PC-9 (cell line): Measurements from ENCODE around the gene PRKD1. TPM values are rescaled to one million over a fixed set of nuclear protein-coding genes. Genes with fewer than 3 reads are reported as not detected.

Source experiments
- BruUV-seq: library from RNA; stranded (reverse); fragments of 400-500 nt; replicated peaks from 2 replicates; lab custom pipeline; 2021; lab: Mats Ljungman, UMichigan
- CTCF ChIA-PET: fragments of 300-600 bp; sonication (Branson Sonifier 250); formaldehyde crosslinking; loops from one replicate; lab custom pipeline; 2022; ENCODE audit warnings: antibody characterized with exemption; lab: Charles Lee
- POLR2A ChIA-PET: fragments of 300-600 bp; sonication (Branson Sonifier 250); formaldehyde crosslinking; loops from one replicate; lab custom pipeline; 2022; ENCODE audit warnings: antibody characterized with exemption; ENCODE audit not compliant: unreplicated experiment; lab: Charles Lee
- DNase-seq, 2 experiments: peaks; one replicate each; pipeline versions ENCODE4 v3.0.0 to v3.0.0-alpha.2; 2015 to 2022; ENCODE audit warnings: mixed read lengths in 1 of 2
- H2AFZ ChIP-seq: fragments of 200-600 bp; sonication (generic); 2 replicates; pipeline ENCODE4 v1.8.1; 2017; ENCODE audit warnings: antibody characterized with exemption
- H3F3A ChIP-seq: fragments of 200-600 bp; sonication (generic); 2 replicates; pipeline ENCODE4 v1.8.1; 2017; ENCODE audit warnings: antibody characterized with exemption, mild to moderate bottlenecking, low read depth; ENCODE audit not compliant: insufficient read depth
- H3K27ac ChIP-seq: fragments of 200-600 bp; sonication (generic); 2 replicates; pipeline ENCODE4 v1.6.1; 2016; ENCODE audit warnings: mixed run types
- H3K27me3 ChIP-seq: fragments of 200-600 bp; sonication (generic); 2 replicates; pipeline ENCODE4 v1.6.1; 2016; ENCODE audit warnings: low read depth, mixed run types; ENCODE audit not compliant: insufficient read depth
- H3K36me3 ChIP-seq: fragments of 200-600 bp; sonication (generic); 2 replicates; pipeline ENCODE4 v1.6.1; 2016; ENCODE audit warnings: low read depth, mixed run types
- H3K4me1 ChIP-seq: fragments of 200-600 bp; sonication (generic); replicated peaks from 2 replicates; pipeline ENCODE4 v1.6.1; 2016; ENCODE audit warnings: mixed run types; ENCODE audit not compliant: insufficient read depth
- H3K4me2 ChIP-seq: fragments of 200-600 bp; sonication (generic); 2 replicates; pipeline ENCODE4 v1.6.1; 2017; ENCODE audit warnings: mixed run types
- H3K4me3 ChIP-seq: fragments of 200-600 bp; sonication (generic); 2 replicates; pipeline ENCODE4 v1.6.1; 2016; ENCODE audit warnings: mixed run types
- H3K79me2 ChIP-seq: fragments of 200-600 bp; sonication (generic); 2 replicates; pipeline ENCODE4 v1.6.1; 2017; ENCODE audit warnings: low read depth, mixed run types
- H3K9me2 ChIP-seq: fragments of 200-600 bp; sonication (generic); 2 replicates; pipeline ENCODE4 v1.8.1; 2017; ENCODE audit warnings: mild to moderate bottlenecking; ENCODE audit not compliant: insufficient read depth
- H3K9me3 ChIP-seq: fragments of 200-600 bp; sonication (generic); 2 replicates; pipeline ENCODE4 v1.8.1; 2016; ENCODE audit warnings: low read depth; ENCODE audit not compliant: insufficient read depth
- H4K20me1 ChIP-seq: fragments of 200-600 bp; sonication (generic); 2 replicates; pipeline ENCODE4 v1.8.1; 2017; ENCODE audit not compliant: insufficient read depth
- CTCF ChIP-seq: fragments of 200-600 bp; sonication (generic); conservative IDR thresholded peaks from 2 replicates; pipeline ENCODE4 v1.6.1; 2017; ENCODE audit warnings: mixed run types, antibody characterized with exemption, mild to moderate bottlenecking, moderate library complexity
- EZH2 ChIP-seq: fragments of 200-600 bp; sonication (generic); IDR thresholded peaks from 2 replicates; pipeline ENCODE4 v1.8.0; 2017; ENCODE audit warnings: antibody characterized with exemption, low read depth
- intact Hi-C: fragments of 100-400 bp; cut with micrococcal nuclease; formaldehyde crosslinking; loops from one replicate; pipeline ENCODE4 v1.10.0; 2022; ENCODE audit not compliant: unreplicated experiment
- total RNA-seq: library from RNA; stranded (reverse); gene quantifications from 2 replicates; pipeline ENCODE4 v1.2.3, GENCODE V29; 2021

Gene PRKD1
- total RNA-seq, 1 experiment from 2014 or later, result 0.98 TPM

- H3K27me3 ChIP-seq, result no peaks in the 10 kb centered on the region
- no peaks in the 10 kb centered on the region; the same call in 1 of the 2 replicates for H3K9me2 ChIP-seq
- ChIA-PET POLR2A (no interaction called here), CTCF (interaction anchor here (0.7 kb wide), 1 partner anchor 470 kb away, joined by 4 read pairs; no protein-coding TSS in a partner anchor)
- no peaks in the 10 kb centered on the region for H3K36me3 ChIP-seq
- H3K9me3 ChIP-seq, result no peaks in the 10 kb centered on the region
- no peaks in the 10 kb centered on the region for H4K20me1 ChIP-seq
- H3K4me1 ChIP-seq, result no peaks in the 10 kb centered on the region
- H3K4me2 ChIP-seq, result no peak overlapping the region
- H3K27ac ChIP-seq, result no peak overlapping the region
- H3K79me2 ChIP-seq, result no peaks in the 10 kb centered on the region
- no peak overlapping the region for H2AFZ ChIP-seq
- TF ChIP-seq EZH2 (no peak), CTCF (no peak)
- H3K4me3 ChIP-seq, result no peak overlapping the region
- BruUV-seq, result no TSS peak
- no peak for DNase-seq
- H3F3A ChIP-seq, result no peaks in the 10 kb centered on the region
- intact Hi-C loops, result no loop called here
Observed at GRCh38 chr14:29800961-29801360, 126.7 kb downstream of the PRKD1 start.

- intact Hi-C loops, result no loop called here
- no peak for TF ChIP-seq EZH2
- TF ChIP-seq CTCF, result no peak
- ChIA-PET POLR2A (no interaction called here), CTCF (no interaction called here)
- no peaks in the 10 kb centered on the region; the same call in 1 of the 2 replicates for H3K9me2 ChIP-seq
- no peaks in the 10 kb centered on the region for H3K27me3 ChIP-seq
- no peak overlapping the region for H3K4me2 ChIP-seq
- BruUV-seq, result no TSS peak
- no peak overlapping the region for H3K27ac ChIP-seq
- H3K79me2 ChIP-seq, result no peaks in the 10 kb centered on the region
- H2AFZ ChIP-seq, result no peak overlapping the region
- no peaks in the 10 kb centered on the region for H3F3A ChIP-seq
- no peaks in the 10 kb centered on the region for H3K36me3 ChIP-seq
- no peak overlapping the region for H3K4me3 ChIP-seq
- H3K9me3 ChIP-seq, result no peaks in the 10 kb centered on the region
- H3K4me1 ChIP-seq, result no peaks in the 10 kb centered on the region
- H4K20me1 ChIP-seq, result no peaks in the 10 kb centered on the region
- DNase-seq, result no peak
Observed at GRCh38 chr14:29799464-29800095, 128.1 kb downstream of the PRKD1 start.

- no peak for DNase-seq
- Histone ChIP-seq H3K27ac (no peak overlapping the region), H2AFZ (no peak overlapping the region), H3K79me2 (no peaks in the 10 kb centered on the region), H3K9me2 (no peaks in the 10 kb centered on the region; the same call in 1 of the 2 replicates), H3K4me1 (no peaks in the 10 kb centered on the region), H3K9me3 (no peaks in the 10 kb centered on the region), H3F3A (no peaks in the 10 kb centered on the region), H3K4me2 (no peak overlapping the region), H3K27me3 (no peaks in the 10 kb centered on the region), H3K36me3 (no peaks in the 10 kb centered on the region), H4K20me1 (no peaks in the 10 kb centered on the region), H3K4me3 (no peak overlapping the region)
- intact Hi-C loops, result no loop called here
- ChIA-PET POLR2A (no interaction called here), CTCF (no interaction called here)
- TF ChIP-seq CTCF (no peak), EZH2 (no peak)
- BruUV-seq, result no TSS peak
Observed at GRCh38 chr14:29798811-29799210, 128.8 kb downstream of the PRKD1 start.
